SU-DHL-6 (cell line): ENCODE results near the gene THRA.

Source experiments
- EZH2phosphoT487 ChIP-seq: fragments of 200-600 bp; sonication (generic), shearing (Covaris generic); conservative IDR thresholded peaks from 2 replicates; pipeline ENCODE4 v1.6.1; 2018; ENCODE audit warnings: mild to moderate bottlenecking, antibody characterized with exemption, low read length, moderate library complexity, mixed read lengths
- TF ChIP-seq, protein P1 (sequence below): fragments of 200-600 bp; sonication (generic); IDR thresholded peaks from one replicate; pipeline ENCODE4 v1.5.1; 2017; ENCODE audit warnings: antibody characterized with exemption, mild to moderate bottlenecking, low read length, moderate library complexity; ENCODE audit not compliant: insufficient read depth, poor library complexity, severe bottlenecking

DNA sequence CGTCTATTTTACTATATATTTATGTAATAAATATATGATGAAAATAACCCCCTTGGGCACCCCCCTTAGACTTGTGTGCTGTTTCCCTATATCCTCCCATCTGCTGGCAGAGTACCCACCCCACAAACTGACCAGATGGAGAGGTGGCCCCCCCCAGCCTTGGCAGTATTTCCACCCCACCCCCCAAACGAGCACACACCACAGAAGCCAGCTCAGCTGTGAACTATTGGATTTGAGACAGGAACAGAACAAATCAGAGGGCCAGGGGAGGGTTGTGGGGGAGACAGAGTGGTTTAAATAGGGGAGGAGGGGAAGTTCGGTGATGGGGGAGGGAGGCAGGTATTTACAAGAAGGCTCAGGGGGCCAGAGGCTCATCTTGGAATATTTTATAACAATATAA lies 29.8 kb downstream of the THRA start:
- TF ChIP-seq, protein P1, sequence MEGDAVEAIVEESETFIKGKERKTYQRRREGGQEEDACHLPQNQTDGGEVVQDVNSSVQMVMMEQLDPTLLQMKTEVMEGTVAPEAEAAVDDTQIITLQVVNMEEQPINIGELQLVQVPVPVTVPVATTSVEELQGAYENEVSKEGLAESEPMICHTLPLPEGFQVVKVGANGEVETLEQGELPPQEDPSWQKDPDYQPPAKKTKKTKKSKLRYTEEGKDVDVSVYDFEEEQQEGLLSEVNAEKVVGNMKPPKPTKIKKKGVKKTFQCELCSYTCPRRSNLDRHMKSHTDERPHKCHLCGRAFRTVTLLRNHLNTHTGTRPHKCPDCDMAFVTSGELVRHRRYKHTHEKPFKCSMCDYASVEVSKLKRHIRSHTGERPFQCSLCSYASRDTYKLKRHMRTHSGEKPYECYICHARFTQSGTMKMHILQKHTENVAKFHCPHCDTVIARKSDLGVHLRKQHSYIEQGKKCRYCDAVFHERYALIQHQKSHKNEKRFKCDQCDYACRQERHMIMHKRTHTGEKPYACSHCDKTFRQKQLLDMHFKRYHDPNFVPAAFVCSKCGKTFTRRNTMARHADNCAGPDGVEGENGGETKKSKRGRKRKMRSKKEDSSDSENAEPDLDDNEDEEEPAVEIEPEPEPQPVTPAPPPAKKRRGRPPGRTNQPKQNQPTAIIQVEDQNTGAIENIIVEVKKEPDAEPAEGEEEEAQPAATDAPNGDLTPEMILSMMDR, result no peak
- TF ChIP-seq EZH2phosphoT487, result no peak
